Measurements from ENCODE around the gene PCDHGA3.
"Not testable (repeated sequence)": the region's sequence is repeated elsewhere in the genome, so short reads cannot be mapped to it uniquely, and the experiment has no call there.

PCDHGA3 gene

DNA sequence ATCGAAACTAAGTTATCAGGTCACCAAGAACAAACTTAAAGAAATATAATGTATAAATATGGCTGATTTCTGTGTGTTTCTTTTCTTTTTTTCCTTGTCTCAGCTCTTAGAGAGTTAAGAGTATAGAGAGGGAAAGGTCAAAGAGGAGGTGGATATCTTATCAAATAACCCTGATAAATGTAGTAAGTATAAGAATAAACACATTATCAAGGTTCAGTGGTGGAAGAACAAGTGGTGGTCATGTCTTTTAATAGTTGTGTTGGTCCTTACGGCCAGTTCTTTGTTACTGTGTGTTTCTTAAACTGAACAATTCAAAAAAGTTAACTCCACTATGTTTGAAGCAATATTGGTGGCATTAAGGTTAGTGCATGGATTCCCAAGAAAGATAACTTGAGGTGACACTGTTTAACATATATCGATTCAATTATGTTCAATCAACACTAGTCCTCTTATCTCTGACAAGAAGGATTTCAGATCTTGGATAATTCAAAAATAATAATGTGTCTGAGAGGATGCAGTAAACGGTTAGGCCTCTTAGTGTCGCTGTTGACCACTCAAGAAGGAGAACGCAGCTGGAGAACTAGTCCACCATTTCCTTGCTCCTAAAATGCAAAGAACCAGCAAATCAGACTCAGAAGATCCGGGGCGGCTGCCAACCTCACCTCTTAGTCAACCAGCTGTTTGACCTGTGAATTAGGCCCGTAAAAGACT, at the start of gene PCDHGA3:
TSS of gene PCDHGA3 (plus strand) at position 588 of the 711 bp plus-strand sequence. CDS start 205 bp downstream, outside the sequence.
- DNase-seq: no peak

GRCh38 chr5:141298376-141298775, 45.3 kb upstream of the PCDHGA3 start:
- no peak for DNase-seq

DNA sequence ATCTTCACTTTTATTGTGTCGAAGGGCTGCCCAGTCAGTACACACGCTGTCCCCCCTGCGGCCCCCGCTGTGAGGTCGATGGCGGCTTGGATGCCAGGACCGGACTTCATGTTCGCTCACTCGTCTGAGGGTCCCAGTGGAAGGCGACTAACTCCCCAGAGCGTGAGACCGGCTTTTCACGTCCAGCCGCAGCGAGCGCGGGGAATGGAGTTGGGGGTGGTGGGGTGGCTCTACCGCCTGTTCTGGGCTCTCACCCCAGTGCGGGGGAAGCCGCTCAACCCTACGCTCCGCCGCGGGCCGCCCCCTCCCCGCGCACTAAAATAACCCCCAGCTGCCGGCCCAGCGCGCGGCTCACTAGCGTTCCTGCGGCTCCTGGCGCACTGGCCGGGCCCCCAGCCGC, 39.9 kb upstream of the PCDHGA3 start, which contains the start of gene SLC25A2:
TSS of gene SLC25A2 (minus strand) at position 294 of the 400 bp plus-strand sequence. CDS start at position 110, 184 bp downstream.
- DNase-seq: no peak

DNA sequence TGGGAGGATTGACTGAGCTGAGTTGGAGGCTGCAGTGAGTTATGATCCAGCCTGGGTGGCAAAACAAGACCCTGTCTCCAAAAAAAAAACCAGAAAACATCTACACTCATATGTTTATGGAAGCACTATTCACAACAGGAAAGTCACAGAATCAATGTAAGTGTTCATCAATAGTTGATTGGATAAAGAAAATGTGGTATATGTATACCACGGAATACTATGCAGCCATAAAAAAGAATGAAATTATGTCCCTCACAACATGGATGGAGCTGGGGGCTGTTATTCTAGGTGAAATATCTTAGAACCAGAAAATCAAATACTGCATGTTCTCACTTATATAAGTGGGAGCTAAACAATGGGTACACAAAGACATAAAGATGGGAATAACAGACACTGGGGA, 37.0 kb upstream of the PCDHGA3 start:
- no peak for DNase-seq

DNA sequence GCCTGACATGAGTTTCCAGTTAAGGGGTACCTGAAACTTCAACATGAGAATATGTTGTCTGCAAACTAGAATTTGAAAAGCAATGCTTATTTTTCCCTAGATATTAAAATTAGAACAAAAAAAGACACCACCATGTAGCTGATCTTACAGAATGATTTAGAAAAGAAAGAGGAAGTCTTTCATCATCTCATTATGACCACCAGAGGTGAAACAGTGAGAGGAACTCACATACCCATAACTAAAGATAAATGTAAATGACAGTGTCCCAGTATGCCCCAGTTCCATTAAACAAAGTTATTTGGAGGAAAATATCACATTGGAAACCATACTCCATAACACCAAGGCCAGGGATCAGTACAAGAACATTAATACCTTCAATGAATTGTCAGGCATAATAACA, 29.9 kb upstream of the PCDHGA3 start:
- DNase-seq: no peak

GRCh38 chr5:141316963-141317362, 26.7 kb upstream of the PCDHGA3 start:
- DNase-seq: not testable (repeated sequence)

GRCh38 chr5:141319202-141319601, 24.4 kb upstream of the PCDHGA3 start:
- DNase-seq: no peak

DNA sequence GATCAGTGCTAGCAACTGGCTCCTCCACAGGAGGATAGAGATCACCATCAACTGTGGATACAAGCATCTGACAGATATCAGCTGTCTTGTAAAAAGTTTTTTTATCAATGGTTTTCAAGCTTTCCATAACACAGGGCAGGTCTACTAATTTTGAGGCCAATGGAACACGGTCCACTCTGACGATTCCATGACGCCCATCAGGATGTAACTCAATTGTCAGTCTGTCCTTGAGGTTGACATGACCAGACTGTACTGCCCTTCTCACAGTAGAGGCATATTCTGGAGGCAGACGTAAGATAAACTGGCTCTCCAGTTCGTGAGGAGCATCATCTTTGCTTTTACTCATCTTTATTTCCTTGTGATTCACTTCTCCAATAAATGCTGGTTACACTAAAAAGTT, 23.9 kb upstream of the PCDHGA3 start:
- no peak for DNase-seq

- DNase-seq: peak; percentile 95
Measured at GRCh38 chr5:141320225-141321169, 23.1 kb upstream of the PCDHGA3 start, which contains the start of gene TAF7. Gene TAF7, minus strand, starts transcription at chr5:141320784. Its CDS starts 740 bp downstream, at chr5:141320044.

DNA sequence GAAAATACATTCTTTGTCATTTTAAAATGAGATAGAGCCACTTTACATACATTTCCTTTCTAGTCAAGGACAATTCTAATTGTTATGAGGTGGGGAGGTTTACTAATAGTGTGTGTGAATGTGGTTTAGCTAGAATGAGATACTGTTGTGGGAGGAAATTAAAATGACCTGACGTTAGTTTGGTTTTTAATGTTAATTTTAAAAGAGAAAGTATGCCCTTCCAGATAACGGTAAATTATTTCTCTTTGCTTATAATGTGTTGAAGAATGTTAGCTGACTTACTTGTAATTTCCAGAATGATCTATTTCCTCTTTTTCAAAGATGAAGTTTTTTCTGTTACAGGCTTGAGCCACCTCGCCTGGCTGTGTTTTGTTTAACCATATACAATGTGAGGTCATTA, 21.4 kb upstream of the PCDHGA3 start:
- no peak for DNase-seq

- DNase-seq: peak; percentile 80
Measured at GRCh38 chr5:141326088-141326854, 17.4 kb upstream of the PCDHGA3 start.

DNA sequence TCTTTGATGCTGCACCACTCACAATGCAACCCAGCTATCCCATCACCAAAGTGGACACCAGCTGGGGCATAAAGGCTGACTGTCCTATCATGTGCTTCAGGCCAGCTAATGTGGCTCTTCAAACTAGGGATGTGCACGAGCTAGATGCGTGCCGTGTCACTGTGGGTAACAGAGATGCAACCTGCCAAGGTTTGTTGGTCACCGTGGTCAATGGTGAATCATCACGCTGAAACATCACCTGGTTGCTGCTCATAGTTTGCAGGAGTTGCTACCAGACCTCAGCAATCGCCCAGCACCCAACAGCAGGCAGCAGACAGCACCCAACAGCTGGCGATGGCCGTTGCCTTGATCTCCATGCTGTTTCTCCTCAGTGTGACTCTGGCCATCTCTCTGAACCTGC, 15.4 kb upstream of the PCDHGA3 start:
- DNase-seq: no peak

- no peak for DNase-seq
Measured at GRCh38 chr5:141330299-141331080, 13.1 kb upstream of the PCDHGA3 start, which contains the start of gene PCDHGA1. Gene PCDHGA1, plus strand, starts transcription at chr5:141330514.

DNA sequence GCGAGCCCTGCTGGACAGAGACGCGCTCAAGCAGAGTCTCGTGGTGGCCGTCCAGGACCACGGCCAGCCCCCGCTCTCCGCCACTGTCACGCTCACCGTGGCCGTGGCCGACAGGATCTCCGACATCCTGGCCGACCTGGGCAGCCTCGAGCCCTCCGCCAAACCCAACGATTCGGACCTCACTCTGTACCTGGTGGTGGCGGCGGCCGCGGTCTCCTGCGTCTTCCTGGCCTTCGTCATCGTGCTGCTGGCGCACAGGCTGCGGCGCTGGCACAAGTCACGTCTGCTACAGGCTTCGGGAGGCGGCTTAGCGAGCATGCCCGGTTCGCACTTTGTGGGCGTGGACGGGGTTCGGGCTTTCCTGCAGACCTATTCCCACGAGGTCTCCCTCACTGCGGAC, 11.1 kb upstream of the PCDHGA3 start:
- DNase-seq: not testable (repeated sequence)

GRCh38 chr5:141338538-141339306, 4.9 kb upstream of the PCDHGA3 start, which contains the start of gene PCDHGA2:
Gene PCDHGA2, plus strand, starts transcription at chr5:141338760.
- no peak for DNase-seq

DNA sequence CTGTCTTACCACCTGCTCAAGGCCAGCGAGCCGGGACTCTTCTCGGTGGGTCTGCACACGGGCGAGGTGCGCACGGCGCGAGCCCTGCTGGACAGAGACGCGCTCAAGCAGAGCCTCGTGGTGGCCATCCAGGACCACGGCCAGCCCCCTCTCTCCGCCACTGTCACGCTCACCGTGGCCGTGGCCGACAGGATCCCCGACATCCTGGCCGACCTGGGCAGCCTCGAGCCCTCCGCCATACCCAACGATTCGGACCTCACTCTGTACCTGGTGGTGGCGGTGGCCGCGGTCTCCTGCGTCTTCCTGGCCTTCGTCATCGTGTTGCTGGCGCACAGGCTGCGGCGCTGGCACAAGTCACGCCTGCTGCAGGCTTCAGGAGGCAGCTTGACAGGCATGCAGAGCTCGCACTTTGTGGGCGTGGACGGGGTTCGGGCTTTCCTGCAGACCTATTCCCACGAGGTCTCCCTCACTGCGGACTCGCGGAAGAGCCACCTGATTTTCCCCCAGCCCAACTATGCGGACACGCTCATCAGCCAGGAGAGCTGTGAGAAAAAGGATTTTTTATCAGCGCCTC, 2.8 kb upstream of the PCDHGA3 start:
- DNase-seq: not testable (repeated sequence)

DNA sequence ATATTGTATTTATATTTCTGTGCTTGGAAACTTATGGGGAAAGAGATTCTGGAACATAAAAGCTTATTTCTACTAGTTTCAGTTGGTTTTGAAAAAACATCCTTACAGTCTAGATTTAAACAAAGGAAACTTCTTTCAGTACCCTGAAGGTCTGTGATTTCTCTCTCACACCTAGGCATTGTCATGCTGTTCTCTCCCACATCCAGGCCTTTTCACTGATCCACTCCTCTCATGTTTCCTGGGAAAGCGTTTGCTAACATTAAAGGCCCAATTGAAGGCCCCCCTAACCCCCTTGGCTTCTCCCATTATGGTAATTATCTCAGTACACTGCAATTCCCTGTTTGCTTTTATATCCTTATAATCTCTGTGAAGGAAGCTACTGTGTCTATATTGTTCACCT, 856 bp upstream of the PCDHGA3 start:
- DNase-seq: no peak

GRCh38 chr5:141343953-141344463, 379 bp downstream of the PCDHGA3 start:
- no peak for DNase-seq

- DNase-seq: no peak
Measured at GRCh38 chr5:141345327-141345726, 1.7 kb downstream of the PCDHGA3 start.

- DNase-seq: not testable (repeated sequence)
Measured at GRCh38 chr5:141346017-141346416, 2.4 kb downstream of the PCDHGA3 start.
